SK-N-SH treated with all-trans-retinoic acid at 6 μM for 48 hours (cell line): ENCODE measurements around the gene ADAP2.

Source experiments
- ATAC-seq: fragments of 200-7000 bp; cut with Tn5 transposase; 3 replicates; pipeline ENCODE4 v1.9.1; 2020; ENCODE audit warnings: mild to moderate bottlenecking, moderate library complexity
- ARNTL ChIP-seq: fragments of 450-650 bp; formaldehyde crosslinking; IDR thresholded peaks from 2 replicates; pipeline ENCODE4 v1.5.0; 2020; ENCODE audit warnings: low read depth, mild to moderate bottlenecking, moderate library complexity, borderline replicate concordance
- BACH2 ChIP-seq: fragments of 250-450 bp; sonication (Bioruptor Pico); IDR thresholded peaks from 2 replicates; pipeline ENCODE4 v1.9.0; 2021; ENCODE audit warnings: mild to moderate bottlenecking, borderline replicate concordance
- CSDC2 ChIP-seq: fragments of 250-450 bp; sonication (Bioruptor Pico); IDR thresholded peaks from 2 replicates; pipeline ENCODE4 v1.5.0; 2020; ENCODE audit warnings: mild to moderate bottlenecking, moderate library complexity
- ESRRG ChIP-seq: fragments of 250-450 bp; sonication (Bioruptor Pico); IDR thresholded peaks from 2 replicates; pipeline ENCODE4 v1.6.1; 2021; ENCODE audit warnings: mild to moderate bottlenecking
- GLIS3 ChIP-seq: fragments of 250-450 bp; sonication (Bioruptor Pico); IDR thresholded peaks from 2 replicates; pipeline ENCODE4 v1.5.0; 2020; ENCODE audit warnings: mild to moderate bottlenecking, moderate library complexity
- ISL1 ChIP-seq: fragments of 250-450 bp; sonication (Bioruptor Pico); IDR thresholded peaks from 2 replicates; pipeline ENCODE4 v2.1.2; 2022; ENCODE audit warnings: mild to moderate bottlenecking, moderate library complexity
- POU6F1 ChIP-seq: fragments of 250-450 bp; sonication (Bioruptor Pico); IDR thresholded peaks from 2 replicates; pipeline ENCODE4 v1.8.0; 2021; ENCODE audit warnings: low read depth, mild to moderate bottlenecking, moderate library complexity, borderline replicate concordance
- PPARA ChIP-seq: fragments of 250-450 bp; sonication (Bioruptor Pico); IDR thresholded peaks from 2 replicates; pipeline ENCODE4 v1.5.0; 2020; ENCODE audit warnings: mild to moderate bottlenecking, borderline replicate concordance
- RARB ChIP-seq: fragments of 250-450 bp; sonication (Bioruptor Pico); IDR thresholded peaks from 2 replicates; pipeline ENCODE4 v1.8.0; 2021; ENCODE audit warnings: mild to moderate bottlenecking, moderate library complexity
- SNAI2 ChIP-seq: fragments of 250-450 bp; sonication (Bioruptor Pico); IDR thresholded peaks from 2 replicates; pipeline ENCODE4 v1.5.0; 2020; ENCODE audit warnings: mild to moderate bottlenecking, moderate library complexity
- TOX ChIP-seq: fragments of 250-450 bp; sonication (Bioruptor Pico); IDR thresholded peaks from 2 replicates; pipeline ENCODE4 v1.8.0; 2021; ENCODE audit warnings: mild to moderate bottlenecking, moderate library complexity, borderline replicate concordance
- TSHZ2 ChIP-seq: fragments of 250-450 bp; sonication (Bioruptor Pico); IDR thresholded peaks from 2 replicates; pipeline ENCODE4 v1.5.0; 2020; ENCODE audit warnings: mild to moderate bottlenecking, moderate library complexity
- ZC3H10 ChIP-seq: fragments of 250-450 bp; sonication (Bioruptor Pico); IDR thresholded peaks from 2 replicates; pipeline ENCODE4 v1.5.1; 2021; ENCODE audit warnings: mild to moderate bottlenecking, moderate library complexity
- ZFP3 ChIP-seq: fragments of 250-450 bp; sonication (Bioruptor Pico); IDR thresholded peaks from 2 replicates; pipeline ENCODE4 v1.5.0; 2020; ENCODE audit warnings: mild to moderate bottlenecking, moderate library complexity
- ZNF70 ChIP-seq: fragments of 450-650 bp; formaldehyde crosslinking; IDR thresholded peaks from 2 replicates; pipeline ENCODE4 v1.5.0; 2020; ENCODE audit warnings: mild to moderate bottlenecking, moderate library complexity
- TF ChIP-seq, protein P1 (sequence below): fragments of 250-450 bp; sonication (Bioruptor Pico); IDR thresholded peaks from 2 replicates; pipeline ENCODE4 v1.8.0; 2020; ENCODE audit warnings: mild to moderate bottlenecking, moderate library complexity, borderline replicate concordance
- TF ChIP-seq, protein P2 (sequence below): fragments of 250-450 bp; sonication (Bioruptor Pico); IDR thresholded peaks from 2 replicates; pipeline ENCODE4 v1.5.1; 2021; ENCODE audit warnings: mild to moderate bottlenecking, moderate library complexity
- TF ChIP-seq, protein P3 (sequence below): fragments of 250-450 bp; sonication (Bioruptor Pico); IDR thresholded peaks from 2 replicates; pipeline ENCODE4 v1.5.1; 2020; ENCODE audit warnings: low read depth, mild to moderate bottlenecking, moderate library complexity

ADAP2 gene

DNA sequence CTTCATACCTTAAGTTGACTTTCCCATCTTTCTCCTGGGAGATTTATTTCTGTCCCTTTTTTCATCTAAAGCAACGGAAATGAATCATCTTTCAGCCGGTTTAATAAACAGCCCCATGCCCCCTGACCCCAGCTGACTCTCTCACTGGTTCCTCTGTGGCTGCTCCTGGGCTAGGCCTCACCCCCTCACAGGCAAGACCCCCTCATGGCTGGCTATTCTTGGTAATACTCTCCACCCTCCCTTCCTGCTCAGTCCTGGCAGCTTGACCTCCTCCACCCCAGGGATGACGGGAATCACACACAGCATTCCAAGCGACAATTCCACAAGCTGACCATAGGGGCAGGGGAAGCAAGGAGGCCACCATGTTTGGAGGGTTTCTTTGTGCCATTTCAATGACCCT, 1.5 kb upstream of the ADAP2 start:
- TF ChIP-seq GLIS3 (CRISPR knock-in tag) (no peak), ARNTL (CRISPR knock-in tag) (no peak), TOX (CRISPR knock-in tag) (no peak), SNAI2 (CRISPR knock-in tag) (no peak)
- TF ChIP-seq, protein P1, sequence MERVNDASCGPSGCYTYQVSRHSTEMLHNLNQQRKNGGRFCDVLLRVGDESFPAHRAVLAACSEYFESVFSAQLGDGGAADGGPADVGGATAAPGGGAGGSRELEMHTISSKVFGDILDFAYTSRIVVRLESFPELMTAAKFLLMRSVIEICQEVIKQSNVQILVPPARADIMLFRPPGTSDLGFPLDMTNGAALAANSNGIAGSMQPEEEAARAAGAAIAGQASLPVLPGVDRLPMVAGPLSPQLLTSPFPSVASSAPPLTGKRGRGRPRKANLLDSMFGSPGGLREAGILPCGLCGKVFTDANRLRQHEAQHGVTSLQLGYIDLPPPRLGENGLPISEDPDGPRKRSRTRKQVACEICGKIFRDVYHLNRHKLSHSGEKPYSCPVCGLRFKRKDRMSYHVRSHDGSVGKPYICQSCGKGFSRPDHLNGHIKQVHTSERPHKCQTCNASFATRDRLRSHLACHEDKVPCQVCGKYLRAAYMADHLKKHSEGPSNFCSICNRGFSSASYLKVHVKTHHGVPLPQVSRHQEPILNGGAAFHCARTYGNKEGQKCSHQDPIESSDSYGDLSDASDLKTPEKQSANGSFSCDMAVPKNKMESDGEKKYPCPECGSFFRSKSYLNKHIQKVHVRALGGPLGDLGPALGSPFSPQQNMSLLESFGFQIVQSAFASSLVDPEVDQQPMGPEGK (CRISPR knock-in tag), result no peak
- TF ChIP-seq, protein P2, sequence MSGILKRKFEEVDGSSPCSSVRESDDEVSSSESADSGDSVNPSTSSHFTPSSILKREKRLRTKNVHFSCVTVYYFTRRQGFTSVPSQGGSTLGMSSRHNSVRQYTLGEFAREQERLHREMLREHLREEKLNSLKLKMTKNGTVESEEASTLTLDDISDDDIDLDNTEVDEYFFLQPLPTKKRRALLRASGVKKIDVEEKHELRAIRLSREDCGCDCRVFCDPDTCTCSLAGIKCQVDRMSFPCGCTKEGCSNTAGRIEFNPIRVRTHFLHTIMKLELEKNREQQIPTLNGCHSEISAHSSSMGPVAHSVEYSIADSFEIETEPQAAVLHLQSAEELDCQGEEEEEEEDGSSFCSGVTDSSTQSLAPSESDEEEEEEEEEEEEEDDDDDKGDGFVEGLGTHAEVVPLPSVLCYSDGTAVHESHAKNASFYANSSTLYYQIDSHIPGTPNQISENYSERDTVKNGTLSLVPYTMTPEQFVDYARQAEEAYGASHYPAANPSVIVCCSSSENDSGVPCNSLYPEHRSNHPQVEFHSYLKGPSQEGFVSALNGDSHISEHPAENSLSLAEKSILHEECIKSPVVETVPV, result no peak
- TF ChIP-seq, all 23 proteins: peak for 0
- ATAC-seq, result no peak

GRCh38 chr17:30920683-30921543, 832 bp upstream of the ADAP2 start:
- ATAC-seq, result no peak
- TF ChIP-seq BACH2 (CRISPR knock-in tag) (no peak), GLIS3 (CRISPR knock-in tag) (no peak), ISL1 (CRISPR knock-in tag) (no peak), TOX (CRISPR knock-in tag) (no peak), ESRRG (CRISPR knock-in tag) (no peak), ZC3H10 (no peak), PPARA (CRISPR knock-in tag) (no peak), POU6F1 (CRISPR knock-in tag) (no peak), ARNTL (CRISPR knock-in tag) (no peak), CSDC2 (no peak), TSHZ2 (CRISPR knock-in tag) (no peak), ZNF70 (CRISPR knock-in tag) (no peak)
- TF ChIP-seq, protein P3, sequence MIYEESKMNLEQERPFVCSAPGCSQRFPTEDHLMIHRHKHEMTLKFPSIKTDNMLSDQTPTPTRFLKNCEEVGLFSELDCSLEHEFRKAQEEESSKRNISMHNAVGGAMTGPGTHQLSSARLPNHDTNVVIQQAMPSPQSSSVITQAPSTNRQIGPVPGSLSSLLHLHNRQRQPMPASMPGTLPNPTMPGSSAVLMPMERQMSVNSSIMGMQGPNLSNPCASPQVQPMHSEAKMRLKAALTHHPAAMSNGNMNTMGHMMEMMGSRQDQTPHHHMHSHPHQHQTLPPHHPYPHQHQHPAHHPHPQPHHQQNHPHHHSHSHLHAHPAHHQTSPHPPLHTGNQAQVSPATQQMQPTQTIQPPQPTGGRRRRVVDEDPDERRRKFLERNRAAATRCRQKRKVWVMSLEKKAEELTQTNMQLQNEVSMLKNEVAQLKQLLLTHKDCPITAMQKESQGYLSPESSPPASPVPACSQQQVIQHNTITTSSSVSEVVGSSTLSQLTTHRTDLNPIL (CRISPR knock-in tag), result no peak

- peak; percentile 63 for ATAC-seq
- no peak for TF ChIP-seq ZC3H10
- TF ChIP-seq, protein P3 (CRISPR knock-in tag), result no peak
- no peak for TF ChIP-seq BACH2 (CRISPR knock-in tag)
- no peak for TF ChIP-seq RARB (CRISPR knock-in tag)
- TF ChIP-seq ZFP3, result no peak
- TF ChIP-seq, protein P2, result no peak
- no peak for TF ChIP-seq POU6F1 (CRISPR knock-in tag)
- TF ChIP-seq ARNTL (CRISPR knock-in tag), result no peak
- TF ChIP-seq SNAI2 (CRISPR knock-in tag), result no peak
- TF ChIP-seq PPARA (CRISPR knock-in tag), result no peak
These were observed 688 bp downstream of the ADAP2 start for GRCh38 chr17:30922235-30923030.
